Glomerular endothelial cell (primary cell): ENCODE measurements around the gene OSR1. TPM values are rescaled to one million over a fixed set of nuclear protein-coding genes. Genes with fewer than 3 reads are reported as not detected.
"Not testable (repeated sequence)": the region's sequence is repeated elsewhere in the genome, so short reads cannot be mapped to it uniquely, and the experiment has no call there.

Source experiments
- DNase-seq: peaks from one replicate; pipeline ENCODE4 v3.0.0-alpha.2; 2011; ENCODE audit warnings: low read depth, low spot score; ENCODE audit errors: extremely low read depth
- total RNA-seq: library from RNA; depleted of rRNA; stranded (reverse); fragments of >200 nt; gene quantifications from 2 replicates; pipeline ENCODE4 v1.2.3, GENCODE V29; 2015

Gene OSR1
- total RNA-seq, 1 donor from 2014 or later, result 1.3 TPM

DNA sequence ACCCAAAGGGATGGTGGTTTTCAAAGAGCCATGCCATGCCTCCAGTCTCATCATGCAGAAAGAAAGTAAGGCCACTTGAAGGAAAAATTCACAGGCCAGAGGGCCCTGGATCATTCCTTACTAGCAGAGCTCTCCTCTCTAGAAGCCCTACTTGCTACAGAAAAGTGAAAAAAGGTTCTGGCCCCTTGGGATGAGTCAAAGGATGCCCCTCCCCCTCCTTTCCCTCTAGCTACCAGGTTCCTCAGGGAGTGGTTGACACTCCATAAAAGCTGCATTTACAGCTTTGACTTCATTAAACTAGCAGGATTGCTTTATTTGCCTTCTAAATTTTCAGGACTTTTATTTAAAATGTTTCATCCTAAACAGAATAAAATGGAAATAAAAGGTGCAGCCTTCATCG, 21.2 kb downstream of the OSR1 start:
- no peak for DNase-seq

DNA sequence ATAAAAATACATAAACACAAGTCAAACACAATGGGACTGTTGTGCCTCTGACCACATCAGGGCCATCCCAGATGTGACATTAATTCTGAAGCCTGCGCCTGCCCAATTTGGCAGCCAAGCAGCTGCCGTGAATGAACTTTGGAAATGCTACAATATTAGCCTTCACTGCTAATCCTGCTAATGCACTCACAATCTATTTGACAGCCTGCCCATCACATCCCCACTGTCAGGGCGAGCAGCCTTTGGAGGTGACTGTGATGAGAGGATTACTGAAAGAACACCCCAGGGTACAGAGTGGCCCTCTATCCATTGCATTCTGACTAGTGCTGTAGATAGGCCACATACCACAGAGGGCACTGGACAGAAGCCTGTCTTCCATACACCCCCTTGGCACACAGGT, 21.6 kb downstream of the OSR1 start:
- DNase-seq, result no peak

GRCh38 chr2:19332503-19332902, 25.9 kb downstream of the OSR1 start:
- no peak for DNase-seq

- DNase-seq, result no peak
Observed at GRCh38 chr2:19331450-19331849, 27.0 kb downstream of the OSR1 start.

GRCh38 chr2:19330436-19330835, 28.0 kb downstream of the OSR1 start:
- DNase-seq, result no peak

DNA sequence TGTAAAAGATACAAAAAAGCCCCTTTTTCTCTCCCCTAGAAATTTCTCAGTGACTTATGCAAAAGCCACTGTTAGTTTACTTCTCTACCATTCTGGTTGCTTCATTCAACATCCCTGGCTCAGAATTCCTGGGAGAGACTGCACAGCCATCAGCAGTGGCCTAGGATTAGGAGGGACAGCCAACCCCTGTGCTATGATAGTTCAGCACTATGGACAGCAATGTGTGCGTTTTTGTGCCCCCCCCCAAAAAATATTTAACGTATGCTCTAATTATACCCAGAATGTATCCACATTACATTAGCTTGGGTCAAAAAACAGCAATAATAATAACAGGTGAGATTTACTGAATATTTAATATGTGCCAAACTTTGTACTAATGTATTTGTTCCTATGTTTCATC, 29.0 kb downstream of the OSR1 start:
- DNase-seq, result no peak

GRCh38 chr2:19327496-19327895, 30.9 kb downstream of the OSR1 start:
- DNase-seq, result no peak

- DNase-seq, result no peak
Observed at GRCh38 chr2:19321946-19322345, 36.5 kb downstream of the OSR1 start.

DNA sequence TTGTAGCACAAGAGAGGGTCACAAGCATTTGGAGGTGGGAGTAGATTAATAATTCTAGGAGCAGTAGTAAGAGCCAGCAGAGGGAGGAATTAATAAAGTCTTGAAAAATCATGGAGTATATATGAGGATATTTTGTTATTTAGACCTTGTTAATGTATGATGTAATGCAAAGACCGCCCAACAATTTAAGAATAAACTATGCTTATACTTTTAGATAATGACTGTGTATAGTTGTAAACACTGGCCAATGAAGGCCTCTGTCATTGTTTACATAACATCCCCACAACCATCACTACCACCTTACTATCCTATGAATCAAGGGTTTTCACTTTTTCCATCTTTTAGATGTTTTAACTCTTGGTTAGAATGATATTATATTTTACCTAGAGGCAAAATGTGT, 37.6 kb downstream of the OSR1 start:
- no peak for DNase-seq

DNA sequence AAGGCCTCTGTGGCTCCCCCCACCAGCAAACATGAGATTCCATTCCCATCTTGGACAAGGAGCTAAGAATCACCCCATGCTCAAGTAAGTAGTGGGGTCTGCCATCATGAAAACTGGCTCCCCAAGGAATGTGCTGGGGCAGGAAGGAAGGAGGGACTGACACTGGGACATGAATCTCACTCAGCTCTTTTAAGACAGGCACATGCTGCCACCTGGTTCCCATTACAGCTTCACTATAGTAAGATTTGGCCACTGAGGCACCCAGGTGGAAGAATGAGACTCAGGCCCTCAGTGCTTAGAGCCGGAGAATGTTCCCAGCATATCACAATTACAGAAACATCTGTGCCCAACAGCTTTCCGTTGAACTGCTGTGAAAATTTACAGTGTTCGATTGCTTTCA, 38.7 kb downstream of the OSR1 start:
- no peak for DNase-seq

DNA sequence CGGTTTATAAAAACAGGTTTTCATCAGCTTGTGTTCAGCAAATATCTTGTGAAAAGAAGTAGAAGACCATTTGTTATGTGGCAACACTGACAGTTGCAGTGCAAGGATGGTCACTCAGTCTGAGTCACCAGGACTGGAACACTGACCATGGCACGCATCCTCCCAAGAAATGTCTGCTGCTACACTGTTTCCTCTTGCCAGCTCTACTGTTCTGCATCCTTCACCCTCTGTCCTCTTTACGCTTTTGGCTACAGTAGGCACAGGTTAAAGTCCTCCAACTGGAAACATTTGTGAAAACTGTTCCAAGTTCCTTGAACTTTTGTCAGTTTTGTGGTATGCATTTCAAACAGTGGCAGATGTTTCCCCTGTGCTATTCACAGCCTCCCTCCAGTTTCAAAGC, 39.4 kb downstream of the OSR1 start:
- no peak for DNase-seq

GRCh38 chr2:19313553-19313952, 44.9 kb downstream of the OSR1 start:
- no peak for DNase-seq

GRCh38 chr2:19312949-19313348, 45.5 kb downstream of the OSR1 start:
- no peak for DNase-seq

DNA sequence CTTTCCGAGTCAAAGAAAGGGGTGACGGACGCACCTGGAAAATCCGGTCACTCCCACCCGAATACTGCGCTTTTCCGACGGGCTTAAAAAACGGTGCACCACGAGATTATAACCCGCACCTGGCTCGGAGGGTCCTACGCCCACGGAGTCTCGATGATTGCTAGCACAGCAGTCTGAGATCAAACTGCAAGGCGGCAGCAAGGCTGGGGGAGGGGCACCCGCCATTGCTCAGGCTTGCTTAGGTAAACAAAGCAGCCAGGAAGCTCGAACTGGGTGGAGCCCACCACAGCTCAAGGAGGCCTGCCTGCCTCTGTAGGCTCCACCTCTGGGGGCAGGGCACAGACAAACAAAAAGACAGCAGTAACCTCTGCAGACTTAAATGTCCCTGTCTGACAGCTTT, 52.4 kb downstream of the OSR1 start:
- DNase-seq, result not testable (repeated sequence)

- not testable (repeated sequence) for DNase-seq
Observed at GRCh38 chr2:19305400-19306055, 52.9 kb downstream of the OSR1 start.

DNA sequence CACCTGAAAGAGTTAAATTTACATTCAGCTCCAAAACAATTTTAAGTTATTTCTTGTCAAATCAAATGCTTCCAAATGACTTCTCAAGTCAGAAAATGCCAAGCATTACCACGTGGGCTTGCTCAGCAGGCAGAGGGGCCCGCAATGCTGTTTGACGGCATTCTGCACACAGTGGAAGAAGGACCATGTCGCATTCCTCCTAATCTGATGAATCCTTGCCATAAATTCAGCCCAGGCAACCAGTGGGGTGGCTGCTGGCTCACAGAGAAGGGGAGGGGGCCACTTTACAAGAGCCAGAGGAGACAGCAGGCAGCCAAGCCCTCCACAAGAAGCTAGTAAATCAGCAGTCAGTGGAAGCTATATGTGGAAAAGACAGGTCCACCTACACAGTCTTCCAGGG, 56.7 kb downstream of the OSR1 start:
- no peak for DNase-seq
